ENCODE data around the gene LTBP4. TPM values are rescaled to one million over a fixed set of nuclear protein-coding genes. Genes with fewer than 3 reads are reported as not detected.

The LTBP4 gene
- total RNA-seq, 1 experiment from 2014 or later, result 30.8 TPM

DNA sequence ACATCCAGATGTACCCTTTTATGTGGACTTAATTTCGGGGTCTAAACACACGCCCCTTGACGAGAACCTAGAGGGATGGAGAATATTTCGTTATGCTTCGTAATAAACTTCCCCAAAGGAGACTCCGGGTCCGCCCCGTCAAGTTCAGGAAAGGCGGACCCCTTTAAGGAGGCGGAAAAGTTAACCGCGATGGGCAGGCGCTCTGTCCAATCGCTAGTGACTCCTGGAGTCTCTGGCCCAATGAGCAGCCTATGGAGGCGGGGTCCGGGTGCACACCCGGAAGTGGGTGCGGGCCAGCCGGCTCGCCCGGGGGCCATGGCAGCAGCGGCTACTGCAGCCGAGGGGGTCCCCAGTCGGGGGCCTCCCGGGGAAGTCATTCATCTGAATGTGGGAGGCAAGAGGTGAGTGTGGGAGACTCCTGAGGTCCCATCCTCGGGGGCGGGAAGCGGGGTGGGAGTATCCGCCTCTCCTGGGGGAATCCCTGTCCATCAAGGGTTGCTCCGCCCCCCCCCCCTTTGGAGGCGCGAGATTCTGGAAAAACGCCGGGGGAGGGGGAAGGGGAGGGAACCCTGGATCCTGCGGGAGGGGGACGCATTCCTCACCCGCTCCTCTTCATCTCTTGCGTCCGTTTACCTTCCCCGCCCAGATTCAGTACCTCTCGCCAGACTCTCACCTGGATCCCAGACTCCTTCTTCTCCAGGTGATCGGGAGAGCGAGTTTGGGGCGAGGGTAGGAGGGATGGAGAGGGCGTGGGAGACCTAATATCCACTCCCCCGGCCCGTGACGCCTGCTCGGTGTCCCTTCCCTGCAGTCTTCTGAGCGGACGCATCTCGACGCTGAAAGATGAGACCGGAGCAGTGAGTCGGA, 24.4 kb upstream of the LTBP4 start, which contains the start of gene SHKBP1:
Gene SHKBP1, plus strand, starts transcription at position 289 of the 867 bp plus-strand sequence. Its CDS starts 27 bp downstream, at position 316.
- peaks cover 12% of the 10 kb centered on the region for H3K36me3 Mint-ChIP-seq (ENCODE audit: insufficient read depth, unreplicated experiment)
- no TSS peak for BruUV-seq (replicated peaks)
- H3K9me3 Mint-ChIP-seq (ENCODE audit: unreplicated experiment), result no peaks in the 10 kb centered on the region
- H3K27ac Mint-ChIP-seq (ENCODE audit: unreplicated experiment), result peak within 1 kb of the TSS; percentile 77
- no peaks in the 10 kb centered on the region for H3K9me3 ChIP-seq
- intact Hi-C loops (cut with micrococcal nuclease; ENCODE audit: unreplicated experiment), result loop anchor here (2.0 kb wide), 1 partner anchor 22 kb away; no protein-coding TSS in a partner anchor
- POLR2A ChIA-PET, result no interaction called here
- CTCF ChIA-PET, result no interaction called here
- DNase-seq, result peak; percentile 95 to 96
- peaks cover 4% of the 10 kb centered on the region; the same call in 1 of the 2 replicates for H3K4me1 ChIP-seq
- no peaks in the 10 kb centered on the region for H3K36me3 ChIP-seq (ENCODE audit: control insufficient read depth, insufficient read depth, low read length)
- H3K27me3 Mint-ChIP-seq (ENCODE audit: insufficient read depth, unreplicated experiment), result no peaks in the 10 kb centered on the region
- peak within 1 kb of the TSS; percentile 76 for H3K4me3 Mint-ChIP-seq (ENCODE audit: unreplicated experiment)
- H3K4me3 ChIP-seq (ENCODE audit: low read depth, low read length), result peak within 1 kb of the TSS; percentile 46
- H3K4me1 Mint-ChIP-seq (ENCODE audit: low read depth, unreplicated experiment), result peaks cover 11% of the 10 kb centered on the region
- TF ChIP-seq, protein P1, sequence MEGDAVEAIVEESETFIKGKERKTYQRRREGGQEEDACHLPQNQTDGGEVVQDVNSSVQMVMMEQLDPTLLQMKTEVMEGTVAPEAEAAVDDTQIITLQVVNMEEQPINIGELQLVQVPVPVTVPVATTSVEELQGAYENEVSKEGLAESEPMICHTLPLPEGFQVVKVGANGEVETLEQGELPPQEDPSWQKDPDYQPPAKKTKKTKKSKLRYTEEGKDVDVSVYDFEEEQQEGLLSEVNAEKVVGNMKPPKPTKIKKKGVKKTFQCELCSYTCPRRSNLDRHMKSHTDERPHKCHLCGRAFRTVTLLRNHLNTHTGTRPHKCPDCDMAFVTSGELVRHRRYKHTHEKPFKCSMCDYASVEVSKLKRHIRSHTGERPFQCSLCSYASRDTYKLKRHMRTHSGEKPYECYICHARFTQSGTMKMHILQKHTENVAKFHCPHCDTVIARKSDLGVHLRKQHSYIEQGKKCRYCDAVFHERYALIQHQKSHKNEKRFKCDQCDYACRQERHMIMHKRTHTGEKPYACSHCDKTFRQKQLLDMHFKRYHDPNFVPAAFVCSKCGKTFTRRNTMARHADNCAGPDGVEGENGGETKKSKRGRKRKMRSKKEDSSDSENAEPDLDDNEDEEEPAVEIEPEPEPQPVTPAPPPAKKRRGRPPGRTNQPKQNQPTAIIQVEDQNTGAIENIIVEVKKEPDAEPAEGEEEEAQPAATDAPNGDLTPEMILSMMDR (IDR thresholded peaks at IDR 0.05; ENCODE audit: insufficient read depth in 1 of 2, low read depth in 1 of 2, low read length in 1 of 2, severe bottlenecking in 1 of 2, unreplicated experiment in 1 of 2), result no peak
- H3K27me3 ChIP-seq (replicated peaks; ENCODE audit: control insufficient read depth, insufficient read depth, low read length), result no peaks in the 10 kb centered on the region

GRCh38 chr19:40578442-40578908, 22.7 kb upstream of the LTBP4 start:
- H3K36me3 ChIP-seq (ENCODE audit: control insufficient read depth, insufficient read depth, low read length), result no peaks in the 10 kb centered on the region
- peak; percentile 54 to 72 for DNase-seq
- no peak overlapping the region for H3K27ac Mint-ChIP-seq (ENCODE audit: unreplicated experiment)
- H3K27me3 Mint-ChIP-seq (ENCODE audit: insufficient read depth, unreplicated experiment), result no peaks in the 10 kb centered on the region
- TF ChIP-seq, protein P1 (IDR thresholded peaks at IDR 0.05; ENCODE audit: insufficient read depth in 1 of 2, low read depth in 1 of 2, low read length in 1 of 2, severe bottlenecking in 1 of 2, unreplicated experiment in 1 of 2), result no peak
- H3K27me3 ChIP-seq (replicated peaks; ENCODE audit: control insufficient read depth, insufficient read depth, low read length), result no peaks in the 10 kb centered on the region
- POLR2A ChIA-PET, result no interaction called here
- H3K4me1 Mint-ChIP-seq (ENCODE audit: low read depth, unreplicated experiment), result peaks cover 11% of the 10 kb centered on the region
- intact Hi-C loops (cut with micrococcal nuclease; ENCODE audit: unreplicated experiment), result no loop called here
- no peaks in the 10 kb centered on the region for H3K9me3 Mint-ChIP-seq (ENCODE audit: unreplicated experiment)
- peaks cover 18% of the 10 kb centered on the region for H3K36me3 Mint-ChIP-seq (ENCODE audit: insufficient read depth, unreplicated experiment)
- H3K9me3 ChIP-seq, result no peaks in the 10 kb centered on the region
- H3K4me3 ChIP-seq (ENCODE audit: low read depth, low read length), result no peak overlapping the region
- H3K4me3 Mint-ChIP-seq (ENCODE audit: unreplicated experiment), result peak overlapping the region; percentile 76
- peaks cover 4% of the 10 kb centered on the region; the same call in 1 of the 2 replicates for H3K4me1 ChIP-seq
- CTCF ChIA-PET, result no interaction called here
- no TSS peak for BruUV-seq (replicated peaks)

- ChIA-PET CTCF (no interaction called here), POLR2A (no interaction called here)
- DNase-seq, result no peak
- no peaks in the 10 kb centered on the region for H3K27me3 ChIP-seq (replicated peaks; ENCODE audit: control insufficient read depth, insufficient read depth, low read length)
- no peak overlapping the region for H3K4me3 ChIP-seq (ENCODE audit: low read depth, low read length)
- peaks cover 22% of the 10 kb centered on the region for H3K36me3 Mint-ChIP-seq (ENCODE audit: insufficient read depth, unreplicated experiment)
- no peaks in the 10 kb centered on the region for H3K9me3 ChIP-seq
- BruUV-seq (replicated peaks), result no TSS peak
- H3K4me1 Mint-ChIP-seq (ENCODE audit: low read depth, unreplicated experiment), result peaks cover 11% of the 10 kb centered on the region
- H3K36me3 ChIP-seq (ENCODE audit: control insufficient read depth, insufficient read depth, low read length), result no peaks in the 10 kb centered on the region
- TF ChIP-seq, protein P1 (IDR thresholded peaks at IDR 0.05; ENCODE audit: insufficient read depth in 1 of 2, low read depth in 1 of 2, low read length in 1 of 2, severe bottlenecking in 1 of 2, unreplicated experiment in 1 of 2), result no peak
- intact Hi-C loops (cut with micrococcal nuclease; ENCODE audit: unreplicated experiment), result no loop called here
- no peaks in the 10 kb centered on the region for H3K9me3 Mint-ChIP-seq (ENCODE audit: unreplicated experiment)
- peaks cover 4% of the 10 kb centered on the region; the same call in 1 of the 2 replicates for H3K4me1 ChIP-seq
- H3K4me3 Mint-ChIP-seq (ENCODE audit: unreplicated experiment), result no peak overlapping the region
- no peak overlapping the region for H3K27ac Mint-ChIP-seq (ENCODE audit: unreplicated experiment)
- H3K27me3 Mint-ChIP-seq (ENCODE audit: insufficient read depth, unreplicated experiment), result no peaks in the 10 kb centered on the region
These were observed 20.6 kb upstream of the LTBP4 start for GRCh38 chr19:40580619-40581018.
